ENCODE measurements around the gene TRIM69. TPM values are rescaled to one million over a fixed set of nuclear protein-coding genes. Genes with fewer than 3 reads are reported as not detected.

Gene TRIM69
- total and polyA plus RNA-seq, 2 donors (not counting 1 experiment from before 2014, with no cell fraction given): 12.9 to 30.8 TPM

DNA sequence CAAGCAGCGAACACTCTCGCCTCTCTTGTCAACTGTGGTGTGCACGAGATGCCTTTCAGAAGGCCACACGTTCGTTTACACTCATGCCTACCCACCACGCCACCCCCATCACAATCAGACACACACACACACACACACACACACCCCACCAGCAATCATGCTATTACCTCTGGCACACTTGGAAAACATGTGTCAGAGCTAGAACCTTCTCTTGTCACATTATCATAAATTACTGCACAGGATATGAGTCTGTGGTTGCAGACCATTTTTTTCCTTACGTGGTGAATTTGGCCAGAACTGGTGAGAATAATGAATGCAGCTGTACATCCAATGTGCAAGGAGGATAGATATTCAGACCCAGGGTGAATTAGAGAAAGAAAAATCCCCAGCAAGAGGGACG lies 52.4 kb downstream of the TRIM69 start:
- H3K27me3 ChIP-seq (replicated peaks in 1 of 4; ENCODE audit: control extremely low read depth in 1 of 4, control insufficient read depth in 3 of 4, insufficient read depth in 4 of 4, low read length in 3 of 4): no peaks in the 10 kb centered on the region
- Mint-ChIP-seq H3K4me1 (peaks cover 7% of the 10 kb centered on the region), H3K27me3 (no peaks in the 10 kb centered on the region), H3K9me3 (ENCODE audit: insufficient read depth) (no peaks in the 10 kb centered on the region), H3K27ac (no peak overlapping the region), H3K4me3 (no peak overlapping the region)
- no peaks in the 10 kb centered on the region for H3K36me3 ChIP-seq (replicated peaks in 1 of 2; ENCODE audit: control extremely low read depth in 1 of 2, control insufficient read depth in 1 of 2, extremely low read depth in 1 of 2, insufficient read depth in 2 of 2, low read length in 1 of 2)
- H4K20me1 ChIP-seq (ENCODE audit: control insufficient read depth, insufficient read depth, low read length, poor library complexity, severe bottlenecking): no peaks in the 10 kb centered on the region
- H3K4me1 ChIP-seq (ENCODE audit: control insufficient read depth in 2 of 2, insufficient read depth in 2 of 2, low read length in 2 of 2): peaks cover 5% of the 10 kb centered on the region in 2 donors
- WGBS (ENCODE audit: insufficient coverage): 41% methylated on average over 6 of the region's 8 CpGs
- H3K4me2 ChIP-seq (replicated peaks; ENCODE audit: low read depth, low read length, poor library complexity, severe bottlenecking): no peak overlapping the region
- ChIA-PET CTCF (interaction anchor here (1.0 to 2.5 kb wide), 4 partner anchors 50 to 210 kb away, joined by 3 to 14 read pairs (median 4); partner anchors contain the start of gene SPG11), POLR2A (no interaction called here)
- H3K9ac ChIP-seq (ENCODE audit: low read length): no peak overlapping the region
- TF ChIP-seq EZH2 (IDR thresholded peaks at IDR 0.05; ENCODE audit: borderline replicate concordance, insufficient read depth, low read depth, low read length, poor library complexity, severe bottlenecking): no peak
- TF ChIP-seq, protein P1, sequence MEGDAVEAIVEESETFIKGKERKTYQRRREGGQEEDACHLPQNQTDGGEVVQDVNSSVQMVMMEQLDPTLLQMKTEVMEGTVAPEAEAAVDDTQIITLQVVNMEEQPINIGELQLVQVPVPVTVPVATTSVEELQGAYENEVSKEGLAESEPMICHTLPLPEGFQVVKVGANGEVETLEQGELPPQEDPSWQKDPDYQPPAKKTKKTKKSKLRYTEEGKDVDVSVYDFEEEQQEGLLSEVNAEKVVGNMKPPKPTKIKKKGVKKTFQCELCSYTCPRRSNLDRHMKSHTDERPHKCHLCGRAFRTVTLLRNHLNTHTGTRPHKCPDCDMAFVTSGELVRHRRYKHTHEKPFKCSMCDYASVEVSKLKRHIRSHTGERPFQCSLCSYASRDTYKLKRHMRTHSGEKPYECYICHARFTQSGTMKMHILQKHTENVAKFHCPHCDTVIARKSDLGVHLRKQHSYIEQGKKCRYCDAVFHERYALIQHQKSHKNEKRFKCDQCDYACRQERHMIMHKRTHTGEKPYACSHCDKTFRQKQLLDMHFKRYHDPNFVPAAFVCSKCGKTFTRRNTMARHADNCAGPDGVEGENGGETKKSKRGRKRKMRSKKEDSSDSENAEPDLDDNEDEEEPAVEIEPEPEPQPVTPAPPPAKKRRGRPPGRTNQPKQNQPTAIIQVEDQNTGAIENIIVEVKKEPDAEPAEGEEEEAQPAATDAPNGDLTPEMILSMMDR (IDR thresholded peaks at IDR 0.05): no peak
- H3K79me2 ChIP-seq (ENCODE audit: control insufficient read depth, insufficient read depth, low read length): no peaks in the 10 kb centered on the region
- intact Hi-C loops (cut with micrococcal nuclease): no loop called here
- no peak overlapping the region for H3K4me3 ChIP-seq (ENCODE audit: control extremely low read depth in 1 of 5, extremely low read depth in 1 of 5, insufficient read depth in 1 of 5, low read depth in 2 of 5, low read length in 4 of 5)
- no peak for DNase-seq
- H3K9me3 ChIP-seq (ENCODE audit: control extremely low read depth in 1 of 3, control insufficient read depth in 2 of 3, insufficient read depth in 1 of 3, low read length in 2 of 3): no peaks in the 10 kb centered on the region
- no peak overlapping the region for H2AFZ ChIP-seq (ENCODE audit: insufficient read depth, low read depth, low read length, poor library complexity, severe bottlenecking)
- ATAC-seq (ENCODE audit: low read depth): no peak
- H3K27ac ChIP-seq (ENCODE audit: low read length in 2 of 2): no peak overlapping the region

DNA sequence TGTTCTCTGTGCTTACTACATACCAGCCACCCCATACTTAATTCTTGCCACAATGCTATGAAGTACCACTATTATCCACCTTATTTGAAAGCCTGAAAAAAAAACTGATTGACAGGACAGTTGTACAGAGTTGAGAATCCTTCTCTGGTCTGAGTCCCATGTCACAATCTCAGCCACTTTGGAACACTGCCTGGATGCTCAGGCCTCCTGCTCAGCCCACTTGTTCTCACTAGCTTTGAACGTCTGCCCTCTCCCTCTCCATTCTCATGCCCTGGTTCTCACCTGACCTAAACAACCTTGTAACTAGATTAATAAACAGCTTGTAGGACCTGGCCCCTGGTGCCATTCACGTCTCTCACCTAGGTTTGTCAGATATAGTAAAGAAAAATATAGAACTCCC lies 53.9 kb downstream of the TRIM69 start:
- no peak overlapping the region for H3K9ac ChIP-seq (ENCODE audit: low read length)
- ChIA-PET CTCF (interaction anchor here (0.7 to 1.1 kb wide), 4 partner anchors 14 to 206 kb away, joined by 3 to 6 read pairs (median 3); no protein-coding TSS in a partner anchor), POLR2A (no interaction called here)
- H3K27me3 Mint-ChIP-seq: no peaks in the 10 kb centered on the region
- H3K4me3 ChIP-seq (ENCODE audit: control extremely low read depth in 1 of 5, extremely low read depth in 1 of 5, insufficient read depth in 1 of 5, low read depth in 2 of 5, low read length in 4 of 5): no peak overlapping the region
- WGBS (ENCODE audit: insufficient coverage): 100% methylated on average over 1 of the region's 2 CpGs
- no peaks in the 10 kb centered on the region for H3K9me3 ChIP-seq (ENCODE audit: control extremely low read depth in 1 of 3, control insufficient read depth in 2 of 3, insufficient read depth in 1 of 3, low read length in 2 of 3)
- no peaks in the 10 kb centered on the region for H3K27me3 ChIP-seq (replicated peaks in 1 of 4; ENCODE audit: control extremely low read depth in 1 of 4, control insufficient read depth in 3 of 4, insufficient read depth in 4 of 4, low read length in 3 of 4)
- TF ChIP-seq EZH2 (IDR thresholded peaks at IDR 0.05; ENCODE audit: borderline replicate concordance, insufficient read depth, low read depth, low read length, poor library complexity, severe bottlenecking): no peak
- TF ChIP-seq, protein P1 (IDR thresholded peaks at IDR 0.05): no peak
- H3K4me1 Mint-ChIP-seq: no peaks in the 10 kb centered on the region
- no peaks in the 10 kb centered on the region for H3K4me1 ChIP-seq (ENCODE audit: control insufficient read depth in 2 of 2, insufficient read depth in 2 of 2, low read length in 2 of 2)
- H3K27ac ChIP-seq (ENCODE audit: low read length in 2 of 2): no peak overlapping the region
- H3K36me3 ChIP-seq (replicated peaks in 1 of 2; ENCODE audit: control extremely low read depth in 1 of 2, control insufficient read depth in 1 of 2, extremely low read depth in 1 of 2, insufficient read depth in 2 of 2, low read length in 1 of 2): no peaks in the 10 kb centered on the region
- H3K9me3 Mint-ChIP-seq (ENCODE audit: insufficient read depth): no peaks in the 10 kb centered on the region
- no peak overlapping the region for H3K4me2 ChIP-seq (replicated peaks; ENCODE audit: low read depth, low read length, poor library complexity, severe bottlenecking)
- H2AFZ ChIP-seq (ENCODE audit: insufficient read depth, low read depth, low read length, poor library complexity, severe bottlenecking): no peak overlapping the region
- DNase-seq (no peak), ATAC-seq (ENCODE audit: low read depth) (no peak)
- H3K79me2 ChIP-seq (ENCODE audit: control insufficient read depth, insufficient read depth, low read length): no peaks in the 10 kb centered on the region
- intact Hi-C loops (cut with micrococcal nuclease): no loop called here
- H3K27ac Mint-ChIP-seq: no peak overlapping the region
- H3K4me3 Mint-ChIP-seq: no peak overlapping the region
- H4K20me1 ChIP-seq (ENCODE audit: control insufficient read depth, insufficient read depth, low read length, poor library complexity, severe bottlenecking): no peaks in the 10 kb centered on the region
